ENCODE results near the gene RUNX3.

DNA sequence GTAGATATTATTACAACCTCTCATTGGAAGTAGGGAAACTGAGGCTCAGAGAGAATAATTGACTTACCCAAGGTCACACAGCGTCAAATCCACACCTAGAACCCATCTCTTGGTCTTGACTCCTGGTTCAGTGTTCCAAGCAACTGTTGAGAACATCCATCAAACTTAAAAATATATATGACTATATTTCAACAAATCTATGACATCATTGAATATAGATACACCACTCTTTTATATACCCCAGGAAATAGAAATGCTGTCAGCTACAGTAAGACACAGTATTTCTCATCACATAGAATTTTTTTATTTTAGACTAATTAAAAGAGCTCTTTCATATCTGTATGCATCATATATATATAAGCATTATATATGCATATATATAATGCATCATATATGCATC, 56.9 kb downstream of the RUNX3 start:
- TF ChIP-seq YY1 (IDR thresholded peaks at IDR 0.05; ENCODE audit: low read depth) (no peak), ZBTB7A (IDR thresholded peaks at IDR 0.05; ENCODE audit: low read depth) (no peak), RAD21 (IDR thresholded peaks at IDR 0.05; ENCODE audit: low read depth) (no peak), EP300 (IDR thresholded peaks at IDR 0.05; ENCODE audit: borderline replicate concordance) (no peak), EGR1 (IDR thresholded peaks at IDR 0.05) (no peak), CREB1 (IDR thresholded peaks at IDR 0.05; ENCODE audit: low read depth) (no peak), NFIC (IDR thresholded peaks at IDR 0.05) (no peak), TEAD4 (IDR thresholded peaks at IDR 0.05) (no peak)
- TF ChIP-seq, protein P1, sequence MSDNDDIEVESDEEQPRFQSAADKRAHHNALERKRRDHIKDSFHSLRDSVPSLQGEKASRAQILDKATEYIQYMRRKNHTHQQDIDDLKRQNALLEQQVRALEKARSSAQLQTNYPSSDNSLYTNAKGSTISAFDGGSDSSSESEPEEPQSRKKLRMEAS (IDR thresholded peaks at IDR 0.05) = no peak
